Activated T-cell treated with anti-CD3 and anti-CD28 coated beads for 24 hours (primary cell): Measurements from ENCODE around the gene KRTAP19-7.

Source experiments
- DNase-seq: peaks from one replicate; pipeline ENCODE4 v3.0.0-alpha.2; 2020; ENCODE audit warnings: low read depth

The KRTAP19-7 gene, protein sequence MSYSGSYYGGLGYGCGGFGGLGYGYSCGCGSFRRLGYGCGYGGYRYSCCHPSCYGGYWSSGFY

DNA sequence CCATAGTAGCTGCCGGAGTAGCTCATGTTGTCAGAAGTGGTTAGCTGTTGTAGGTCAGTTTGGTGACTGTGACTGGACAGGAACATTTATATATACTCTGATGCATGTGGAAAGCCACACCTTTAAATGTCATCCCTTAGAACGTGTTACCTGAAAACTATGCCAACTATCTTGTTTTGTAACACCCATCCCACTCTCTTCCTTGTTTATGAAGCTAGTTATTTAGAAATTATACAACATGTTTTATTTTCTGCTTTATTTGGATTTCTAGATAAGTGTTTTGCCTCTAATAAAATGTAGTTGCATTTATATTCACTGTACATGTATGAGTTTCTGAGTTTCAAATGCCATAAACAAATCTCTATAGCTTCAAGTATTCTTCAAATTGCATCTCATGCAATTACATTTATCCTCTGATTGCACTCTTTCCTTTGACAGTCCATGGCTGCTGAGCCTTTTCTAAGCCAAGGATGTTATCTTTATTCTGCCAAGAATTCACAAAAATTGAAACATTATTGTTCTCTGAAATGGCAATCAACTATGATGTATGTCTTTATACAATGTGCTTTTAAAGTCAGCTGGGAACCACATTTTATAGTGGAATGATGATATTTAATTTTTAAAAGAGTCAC lies at the start of gene KRTAP19-7:
KRTAP19-7 (minus strand) TSS at position 51 of the 632 bp plus-strand sequence; CDS start at position 26, 25 bp downstream.
- DNase-seq, result no peak

DNA sequence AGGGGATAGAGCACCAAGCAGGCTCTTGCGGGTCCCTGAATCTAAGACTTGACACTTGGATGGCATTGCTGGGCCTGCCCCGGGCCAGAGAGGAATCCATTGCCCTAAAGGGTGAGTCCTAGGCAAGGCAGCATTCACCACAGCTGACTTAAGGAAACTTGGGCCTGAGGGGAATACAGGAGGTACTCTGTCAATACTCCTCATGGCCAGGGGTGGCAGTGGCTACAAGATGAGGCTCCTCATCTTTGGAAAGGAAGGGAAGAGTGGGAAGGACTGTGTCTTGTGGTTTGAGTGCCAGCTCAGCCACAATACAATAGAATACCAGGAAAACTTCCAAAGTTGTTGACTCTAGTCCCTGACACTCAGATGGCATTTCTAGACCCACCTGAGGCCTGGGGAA lies 44.9 kb upstream of the KRTAP19-7 start:
- no peak for DNase-seq

DNA sequence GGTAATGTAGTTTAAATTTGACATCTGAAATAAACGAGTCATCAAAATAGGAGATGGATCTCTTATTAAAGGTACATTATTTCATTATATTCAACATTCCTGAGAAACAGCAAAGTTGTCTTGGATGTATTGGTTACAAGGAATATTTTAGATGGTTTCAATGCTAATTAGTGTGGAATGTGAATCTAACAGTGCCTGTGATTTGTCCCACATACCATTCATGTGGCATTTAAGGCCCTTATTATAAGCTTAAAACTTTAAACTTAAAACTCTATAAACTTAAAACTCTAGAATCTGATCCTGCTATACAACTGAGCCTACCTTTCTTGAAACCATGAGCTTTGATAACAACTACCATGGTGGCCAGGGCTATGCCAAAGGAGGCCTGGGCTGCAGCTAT lies 39.7 kb upstream of the KRTAP19-7 start, which contains the start of gene KRTAP22-1:
KRTAP22-1 (plus strand) TSS at position 301 of the 400 bp plus-strand sequence.
- DNase-seq, result no peak

DNA sequence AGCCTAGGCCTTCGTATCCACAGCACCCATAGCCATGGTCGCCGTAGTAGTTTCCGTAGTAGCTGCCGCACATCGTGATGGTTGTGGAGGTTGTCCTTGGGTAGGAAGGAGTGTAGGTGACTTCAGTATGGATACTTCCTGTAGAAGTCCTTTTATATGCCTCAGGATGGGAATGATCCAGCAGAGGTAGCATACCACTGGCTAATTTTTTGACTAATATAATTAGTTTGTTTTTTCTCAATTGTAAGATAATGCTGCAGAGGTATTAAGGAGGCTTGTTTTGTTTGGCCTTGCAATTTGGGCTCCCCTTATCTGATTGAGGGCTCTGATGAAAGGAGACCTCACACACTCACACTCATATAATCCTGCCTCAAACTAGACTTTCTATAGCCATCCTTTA lies 37.7 kb upstream of the KRTAP19-7 start, which contains the start of gene KRTAP6-2:
KRTAP6-2 (minus strand) TSS at position 101 of the 400 bp plus-strand sequence; CDS start at position 73, 28 bp downstream.
- DNase-seq, result no peak

DNA sequence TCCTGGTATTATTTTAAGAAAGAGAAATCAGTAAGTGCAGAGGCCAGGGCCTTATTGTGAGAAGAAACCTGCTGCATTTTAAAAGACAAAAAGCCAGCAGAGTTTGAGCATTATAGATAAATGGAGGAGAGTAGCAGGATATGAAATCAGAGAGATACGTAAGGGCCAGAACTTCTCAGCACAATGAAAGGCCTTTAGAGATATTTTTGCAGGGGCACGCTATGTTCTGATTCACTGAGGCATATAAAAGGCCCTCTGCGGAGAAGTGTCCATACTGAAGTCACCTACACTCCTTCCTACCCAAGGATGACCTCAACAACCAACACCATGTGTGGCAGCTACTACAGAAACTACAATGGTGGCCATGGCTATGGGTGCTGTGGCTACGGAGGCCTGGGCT lies 31.0 kb upstream of the KRTAP19-7 start, which contains the start of gene KRTAP6-3:
KRTAP6-3 (plus strand) TSS at position 301 of the 400 bp plus-strand sequence; CDS start at position 307, 6 bp downstream.
- no peak for DNase-seq

DNA sequence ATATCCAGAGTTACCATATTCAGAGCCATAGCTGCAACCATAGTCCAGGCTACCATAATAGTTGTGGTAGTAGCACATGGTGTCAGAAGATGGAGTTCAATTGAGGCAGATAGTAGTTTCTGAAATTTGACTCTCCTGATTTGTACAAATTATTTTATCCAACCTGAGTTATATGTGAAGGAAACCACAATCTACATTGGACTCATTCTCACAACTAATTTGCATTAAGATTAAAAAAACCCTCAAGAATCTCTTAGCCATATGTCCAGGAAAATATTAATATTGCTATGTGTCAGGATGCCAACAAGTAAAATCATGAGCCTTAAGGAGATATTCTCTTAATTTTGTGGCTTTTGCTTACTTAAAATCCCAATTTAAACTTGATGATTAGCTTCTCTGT lies 29.2 kb upstream of the KRTAP19-7 start, which contains the start of gene KRTAP22-2:
KRTAP22-2 (minus strand) TSS at position 101 of the 400 bp plus-strand sequence.
- no peak for DNase-seq

DNA sequence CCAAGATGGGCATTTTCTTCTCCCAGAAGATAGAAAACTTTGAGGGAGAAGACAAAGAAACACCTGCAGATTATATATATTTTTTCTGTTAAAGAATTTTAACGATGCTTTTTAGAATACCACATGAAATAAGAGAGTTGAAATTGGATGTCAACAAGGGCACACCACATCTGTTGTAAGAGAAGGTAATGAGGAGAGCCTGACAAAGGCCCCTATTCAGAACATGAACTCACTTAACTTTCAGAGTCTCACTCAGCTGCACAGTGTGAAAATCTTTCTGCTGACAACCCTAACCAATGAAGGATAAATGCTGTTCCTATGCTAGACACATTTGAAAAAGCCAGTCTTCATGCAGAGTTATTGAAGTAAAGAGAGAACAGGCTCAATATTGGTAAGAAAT lies 21.8 kb upstream of the KRTAP19-7 start:
- no peak for DNase-seq

DNA sequence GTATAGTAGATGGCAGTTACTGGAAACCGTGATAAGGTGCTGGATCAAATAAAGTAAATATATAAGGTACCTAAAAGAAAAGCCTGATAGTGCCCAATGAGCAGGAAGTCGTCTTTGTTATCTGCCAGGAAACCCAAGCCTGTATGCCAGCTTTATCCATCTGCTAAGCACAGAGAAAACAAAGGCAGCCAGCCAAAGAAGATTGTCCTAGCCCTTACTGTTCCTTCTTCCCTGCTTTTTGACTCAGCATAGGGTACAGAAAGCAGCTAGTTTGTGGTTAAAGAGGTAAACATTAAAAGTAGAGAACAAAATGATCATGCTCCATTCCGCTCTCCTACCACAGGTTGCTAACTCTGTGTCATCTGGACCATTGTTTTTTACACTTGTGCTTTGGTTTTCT lies 19.0 kb upstream of the KRTAP19-7 start:
- no peak for DNase-seq

DNA sequence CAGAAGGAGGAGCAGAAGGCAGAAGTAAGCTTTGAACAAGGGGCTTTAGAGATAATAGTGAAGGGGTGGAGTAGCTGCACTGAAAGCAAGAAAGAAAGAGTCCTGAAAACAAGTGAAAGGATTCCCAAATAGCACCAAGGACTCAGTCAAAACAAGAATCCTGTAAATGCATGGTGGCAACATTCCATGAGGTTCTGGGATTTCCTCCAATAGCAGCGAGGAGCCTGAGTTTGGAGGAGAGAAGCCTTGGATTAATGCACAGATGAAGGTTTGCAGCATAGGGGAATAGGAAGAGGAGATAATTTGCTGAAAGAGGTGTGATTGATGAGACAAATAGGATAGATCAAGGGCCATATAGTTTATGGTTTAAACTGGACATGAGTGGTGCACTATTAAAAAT lies 18.2 kb upstream of the KRTAP19-7 start:
- DNase-seq, result no peak

DNA sequence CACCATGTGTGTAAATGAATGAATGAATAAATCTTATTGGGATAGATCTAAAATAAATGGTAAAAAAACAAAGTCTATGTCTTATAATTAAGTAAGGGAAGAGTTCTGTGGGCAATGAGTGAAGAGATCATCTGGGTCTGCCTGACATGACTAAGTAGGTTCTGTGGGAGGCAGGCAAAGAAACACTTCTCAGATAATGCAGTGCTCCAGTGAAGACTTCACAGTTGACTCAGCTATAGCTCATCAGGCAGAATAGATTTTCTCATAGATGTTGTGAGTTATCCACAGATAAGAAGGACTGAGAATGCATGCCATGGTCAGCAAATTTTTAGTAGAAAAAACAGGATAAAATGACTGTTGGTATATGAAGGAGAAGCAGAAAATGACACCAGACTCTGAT lies 16.7 kb upstream of the KRTAP19-7 start:
- DNase-seq, result no peak

DNA sequence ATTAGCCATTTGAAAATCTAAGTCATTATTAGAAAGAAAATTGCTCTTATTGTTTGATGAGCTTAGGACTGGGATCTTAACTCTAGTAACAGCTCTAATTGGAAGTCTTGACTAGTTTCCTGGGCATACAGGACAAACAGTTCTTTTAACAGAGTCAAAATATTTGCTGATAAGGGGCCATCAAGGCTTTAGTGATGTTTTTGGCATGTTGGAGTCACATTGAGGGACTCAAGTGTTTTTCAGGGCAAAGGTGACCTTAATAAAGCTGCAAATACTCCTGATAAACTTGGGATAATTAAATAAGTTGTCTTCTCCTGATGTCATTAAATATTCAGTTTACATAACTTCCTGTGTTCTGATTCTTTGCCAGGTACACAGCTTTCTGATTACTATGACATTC lies 6.5 kb upstream of the KRTAP19-7 start:
- no peak for DNase-seq

DNA sequence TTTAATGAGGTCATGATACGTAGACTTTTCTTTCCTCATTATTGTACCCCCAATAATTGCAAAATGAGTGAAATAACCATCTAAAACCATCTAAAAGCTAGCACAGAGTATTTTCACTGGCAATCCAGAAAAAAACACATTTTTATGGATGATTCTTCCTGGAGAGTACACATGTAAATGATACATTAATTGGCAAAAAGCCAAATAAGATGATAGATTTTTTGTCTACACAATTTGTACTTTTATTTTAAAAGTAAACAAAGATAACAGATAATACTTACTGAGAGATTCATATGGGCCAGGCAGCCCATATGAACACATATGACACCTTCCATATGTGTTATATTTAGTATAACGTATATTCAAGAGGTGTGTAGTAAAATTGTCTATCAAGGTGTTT lies 2.5 kb upstream of the KRTAP19-7 start:
- no peak for DNase-seq

DNA sequence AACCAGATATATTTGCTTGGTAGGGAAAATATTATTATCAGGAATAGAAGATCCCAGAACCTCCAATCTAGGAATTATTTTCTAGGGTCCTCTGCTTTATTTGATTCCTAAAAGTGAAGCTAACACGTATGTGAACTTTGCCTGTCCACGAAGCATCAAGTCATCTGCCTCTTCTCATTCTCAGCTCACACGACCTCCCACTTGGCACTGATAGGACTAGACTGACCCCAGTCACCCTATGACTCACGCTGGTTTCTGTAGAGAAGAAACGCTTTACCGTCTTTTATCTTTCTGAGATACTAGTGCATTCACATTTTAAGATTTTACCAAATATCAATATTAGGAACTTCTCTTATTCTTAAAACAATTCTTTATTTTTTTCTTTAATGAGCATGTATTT lies 2.0 kb upstream of the KRTAP19-7 start:
- DNase-seq, result no peak

DNA sequence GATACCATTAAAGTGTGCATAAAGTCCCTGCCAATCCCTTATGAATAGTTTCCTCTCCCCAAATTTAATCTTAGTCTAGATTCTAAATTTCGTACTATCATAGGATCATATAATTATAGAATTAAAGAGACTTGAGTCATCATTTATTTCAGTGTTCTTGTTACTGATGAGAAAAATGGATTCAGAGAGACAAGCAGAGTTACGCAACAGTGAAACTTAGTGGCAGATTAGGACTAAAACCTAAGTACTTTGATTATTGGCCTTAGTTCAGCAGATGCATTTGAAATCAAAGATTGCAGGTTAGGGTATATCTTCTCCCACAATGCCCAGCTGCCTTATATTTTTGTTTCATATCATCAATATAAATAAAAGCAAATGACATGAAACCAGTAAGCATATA lies 843 bp upstream of the KRTAP19-7 start:
- DNase-seq, result no peak

DNA sequence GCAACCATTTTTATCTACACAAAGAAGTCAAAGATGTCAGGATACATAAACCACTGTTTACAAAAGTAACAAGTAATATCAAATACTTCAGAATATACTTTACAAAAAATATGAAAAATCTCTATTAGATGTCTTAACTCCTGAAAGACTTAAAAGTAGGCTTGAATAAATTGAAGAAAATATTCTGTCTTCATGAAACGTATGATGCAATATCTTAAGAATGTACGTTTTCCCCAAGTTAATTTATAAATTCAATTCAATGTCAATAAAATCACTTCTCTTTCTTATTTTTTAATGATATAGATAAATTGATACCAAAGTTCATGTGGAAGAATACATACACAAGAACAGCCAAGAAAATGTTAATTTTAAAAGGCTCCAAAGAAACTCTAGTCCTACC lies 6.0 kb downstream of the KRTAP19-7 start:
- no peak for DNase-seq

DNA sequence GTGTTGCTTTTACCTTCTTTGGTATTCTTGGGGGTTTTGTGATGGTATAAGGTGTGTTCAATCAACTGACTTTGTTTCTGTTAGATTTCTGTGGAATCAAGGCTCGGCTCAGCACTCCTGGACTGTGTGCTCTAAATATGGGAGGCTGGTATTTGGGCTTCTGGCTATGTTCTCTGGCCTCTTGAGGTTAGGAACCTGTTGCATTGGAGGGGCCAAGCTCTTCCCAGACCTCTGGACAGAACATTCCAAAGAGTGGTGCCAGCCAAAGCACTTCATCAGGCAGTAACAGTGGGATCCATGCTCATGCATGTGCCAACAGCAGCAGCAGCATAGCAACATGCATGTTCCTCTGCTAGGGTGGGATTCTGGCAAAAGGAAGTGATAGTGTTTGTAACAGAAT lies 8.3 kb downstream of the KRTAP19-7 start:
- DNase-seq, result no peak

DNA sequence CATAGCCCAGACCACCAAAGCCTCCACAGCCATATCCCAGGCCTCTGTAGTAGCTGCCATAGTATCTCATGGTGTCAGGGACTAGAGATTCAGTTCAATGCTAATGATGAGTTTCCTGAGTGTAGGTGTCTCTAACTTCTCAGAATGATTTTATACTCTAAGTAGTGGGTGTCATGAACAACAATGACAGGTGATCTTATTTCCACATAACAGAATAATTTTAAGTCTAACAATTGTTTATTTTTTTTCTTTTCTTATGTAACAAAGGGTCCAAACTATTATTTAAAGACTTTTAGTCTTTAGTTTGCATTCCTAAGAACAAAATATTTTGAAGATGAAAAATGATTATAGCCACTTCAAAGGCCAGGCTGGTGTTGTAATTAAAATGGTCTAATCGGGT lies 19.4 kb downstream of the KRTAP19-7 start, which contains the start of gene KRTAP19-6:
KRTAP19-6 (minus strand) TSS at position 101 of the 400 bp plus-strand sequence; CDS start at position 70, 31 bp downstream.
- no peak for DNase-seq

DNA sequence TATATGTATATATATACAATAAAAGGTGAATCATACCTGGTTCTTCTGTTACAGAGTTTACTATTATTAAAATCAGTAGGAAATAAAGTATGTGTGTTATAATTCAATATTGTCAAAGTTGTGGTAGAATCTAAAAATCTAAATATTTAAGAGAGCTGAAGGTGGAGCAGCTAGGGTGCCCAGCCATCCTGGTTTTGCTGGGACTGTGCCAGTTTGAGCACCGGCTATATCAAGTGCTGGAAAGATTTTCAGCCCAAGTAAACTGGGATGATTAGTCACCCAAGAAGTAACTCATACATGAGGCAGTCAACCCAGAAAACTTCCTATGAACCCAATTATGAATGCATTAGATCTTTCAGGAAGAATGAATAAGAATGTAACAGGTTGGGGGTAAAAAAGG lies 42.2 kb downstream of the KRTAP19-7 start:
- no peak for DNase-seq

DNA sequence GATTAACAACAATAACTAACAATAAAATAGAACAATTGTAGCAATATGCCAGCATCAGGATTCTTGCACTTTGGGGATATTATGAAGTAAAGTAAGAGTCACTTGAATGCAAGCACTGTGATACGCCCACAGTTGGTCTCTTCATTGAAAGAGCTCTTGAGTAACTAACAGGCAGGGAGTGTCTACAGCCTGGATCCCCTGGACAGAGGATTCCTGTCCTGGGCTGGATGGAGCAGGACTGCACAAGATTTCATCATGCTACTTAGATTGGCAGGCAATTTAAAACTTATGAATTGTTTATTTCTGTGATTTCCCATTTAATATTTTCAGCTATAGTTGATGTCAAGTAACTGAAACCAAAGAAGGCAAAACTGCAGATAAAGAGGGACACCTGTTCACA lies 45.4 kb downstream of the KRTAP19-7 start:
- no peak for DNase-seq
